ENCODE results near the gene GSTM4. TPM values are rescaled to one million over a fixed set of nuclear protein-coding genes. Genes with fewer than 3 reads are reported as not detected.
A peak's percentile ranks its signal among the peaks of the same experiment; 100 is the strongest.

GSTM4 gene
- total RNA-seq, 1 donor from 2014 or later = 36.8 TPM

GRCh38 chr1:109641861-109642260 lies 14.0 kb upstream of the GSTM4 start:
- DNase-seq = no peak
- no peaks in the 10 kb centered on the region for H3K36me3 ChIP-seq
- peaks cover 4% of the 10 kb centered on the region for H3K27me3 ChIP-seq (ENCODE audit: low read depth)
- H3K4me1 ChIP-seq = peaks cover 7% of the 10 kb centered on the region
- H3K4me3 ChIP-seq = no peak overlapping the region
- intact Hi-C loops (cut with micrococcal nuclease) = loop anchor here (5.0 kb wide), 1 partner anchor 130 kb away; no protein-coding TSS in a partner anchor
- TF ChIP-seq, protein P1, sequence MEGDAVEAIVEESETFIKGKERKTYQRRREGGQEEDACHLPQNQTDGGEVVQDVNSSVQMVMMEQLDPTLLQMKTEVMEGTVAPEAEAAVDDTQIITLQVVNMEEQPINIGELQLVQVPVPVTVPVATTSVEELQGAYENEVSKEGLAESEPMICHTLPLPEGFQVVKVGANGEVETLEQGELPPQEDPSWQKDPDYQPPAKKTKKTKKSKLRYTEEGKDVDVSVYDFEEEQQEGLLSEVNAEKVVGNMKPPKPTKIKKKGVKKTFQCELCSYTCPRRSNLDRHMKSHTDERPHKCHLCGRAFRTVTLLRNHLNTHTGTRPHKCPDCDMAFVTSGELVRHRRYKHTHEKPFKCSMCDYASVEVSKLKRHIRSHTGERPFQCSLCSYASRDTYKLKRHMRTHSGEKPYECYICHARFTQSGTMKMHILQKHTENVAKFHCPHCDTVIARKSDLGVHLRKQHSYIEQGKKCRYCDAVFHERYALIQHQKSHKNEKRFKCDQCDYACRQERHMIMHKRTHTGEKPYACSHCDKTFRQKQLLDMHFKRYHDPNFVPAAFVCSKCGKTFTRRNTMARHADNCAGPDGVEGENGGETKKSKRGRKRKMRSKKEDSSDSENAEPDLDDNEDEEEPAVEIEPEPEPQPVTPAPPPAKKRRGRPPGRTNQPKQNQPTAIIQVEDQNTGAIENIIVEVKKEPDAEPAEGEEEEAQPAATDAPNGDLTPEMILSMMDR (IDR thresholded peaks at IDR 0.05; ENCODE audit: borderline replicate concordance) = no peak
- peaks cover 5% of the 10 kb centered on the region for H3K9me3 ChIP-seq (replicated peaks)
- no peak overlapping the region for H3K27ac ChIP-seq (replicated peaks)

- no peak overlapping the region for H3K27ac ChIP-seq (replicated peaks)
Measured at GRCh38 chr1:109642626-109643025, 13.3 kb upstream of the GSTM4 start.

GRCh38 chr1:109643385-109644230 lies 12.3 kb upstream of the GSTM4 start:
- no peak overlapping the region for H3K4me3 ChIP-seq
- TF ChIP-seq, protein P1 (IDR thresholded peaks at IDR 0.05; ENCODE audit: borderline replicate concordance) = peak; percentile 90
- peaks cover 4% of the 10 kb centered on the region for H3K27me3 ChIP-seq (ENCODE audit: low read depth)

More at GRCh38 chr1:109642626-109643025, 13.3 kb upstream of the GSTM4 start:
- TF ChIP-seq, protein P1 (IDR thresholded peaks at IDR 0.05; ENCODE audit: borderline replicate concordance) = no peak
- peaks cover 7% of the 10 kb centered on the region for H3K4me1 ChIP-seq
- intact Hi-C loops (cut with micrococcal nuclease) = loop anchor here (5.0 kb wide), 1 partner anchor 130 kb away; no protein-coding TSS in a partner anchor
- H3K27me3 ChIP-seq (ENCODE audit: low read depth) = peaks cover 4% of the 10 kb centered on the region
- DNase-seq = no peak
- H3K36me3 ChIP-seq = no peaks in the 10 kb centered on the region
- H3K4me3 ChIP-seq = no peak overlapping the region
- peaks cover 5% of the 10 kb centered on the region for H3K9me3 ChIP-seq (replicated peaks)

DNA sequence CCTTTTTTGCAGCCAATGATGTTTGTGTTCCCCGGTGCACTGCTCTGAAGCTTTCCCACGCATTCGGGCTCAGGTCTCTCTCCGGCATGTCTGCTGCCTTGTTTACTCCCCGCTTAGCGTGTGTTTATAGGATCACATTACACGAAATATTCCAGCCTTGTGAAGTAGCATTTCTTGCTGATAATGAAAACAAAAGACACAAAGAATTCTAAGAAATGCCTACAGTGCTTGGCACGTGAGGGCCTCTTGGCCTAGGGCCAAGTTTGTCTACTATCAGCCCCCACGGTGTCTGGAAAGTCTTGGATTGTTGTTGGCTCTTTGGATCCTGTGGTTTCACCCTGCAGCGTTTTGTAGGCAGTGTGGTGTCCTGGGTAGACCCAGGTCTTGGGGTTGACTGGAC lies 11.2 kb upstream of the GSTM4 start:
- peaks cover 5% of the 10 kb centered on the region for H3K9me3 ChIP-seq (replicated peaks)
- H3K4me3 ChIP-seq = no peak overlapping the region
- peaks cover 4% of the 10 kb centered on the region for H3K27me3 ChIP-seq (ENCODE audit: low read depth)
- H3K36me3 ChIP-seq = no peaks in the 10 kb centered on the region
- DNase-seq = no peak
- TF ChIP-seq, protein P1 (IDR thresholded peaks at IDR 0.05; ENCODE audit: borderline replicate concordance) = no peak
- no peak overlapping the region for H3K27ac ChIP-seq (replicated peaks)
- intact Hi-C loops (cut with micrococcal nuclease) = loop anchor here (5.0 kb wide), 1 partner anchor 128 kb away; no protein-coding TSS in a partner anchor
- peaks cover 7% of the 10 kb centered on the region for H3K4me1 ChIP-seq

More at GRCh38 chr1:109643385-109644230, 12.3 kb upstream of the GSTM4 start:
- H3K9me3 ChIP-seq (replicated peaks) = peaks cover 5% of the 10 kb centered on the region
- peak; percentile 83 for DNase-seq
- H3K4me1 ChIP-seq = peaks cover 7% of the 10 kb centered on the region
- intact Hi-C loops (cut with micrococcal nuclease) = loop anchor here (5.0 kb wide), 1 partner anchor 129 kb away; no protein-coding TSS in a partner anchor
- no peaks in the 10 kb centered on the region for H3K36me3 ChIP-seq
- no peak overlapping the region for H3K27ac ChIP-seq (replicated peaks)

- Histone ChIP-seq H3K4me1 (peaks cover 2% of the 10 kb centered on the region), H3K4me3 (peak overlapping the region; percentile 49), H3K27ac (replicated peaks) (no peak overlapping the region), H3K9me3 (replicated peaks) (peaks cover 5% of the 10 kb centered on the region), H3K36me3 (no peaks in the 10 kb centered on the region), H3K27me3 (ENCODE audit: low read depth) (peaks cover 4% of the 10 kb centered on the region)
- intact Hi-C loops (cut with micrococcal nuclease) = no loop called here
- TF ChIP-seq, protein P1 (IDR thresholded peaks at IDR 0.05; ENCODE audit: borderline replicate concordance) = peak; percentile 42
- DNase-seq = no peak
Measured at GRCh38 chr1:109649491-109649914, 6.4 kb upstream of the GSTM4 start.
